Fibroblast of skin of left quadriceps (primary cell): Measurements from ENCODE around the gene TAS2R42.

Experiments used
- DNase-seq, 2 experiments: peaks; one replicate each; pipeline ENCODE4 v3.0.0-alpha.2; 2013; ENCODE audit warnings: low read depth in 2 of 2

TAS2R42 gene

GRCh38 chr12:11144297-11144696 is 42.4 kb downstream of the TAS2R42 start:
- DNase-seq, result no peak

- DNase-seq, result no peak
Measured at GRCh38 chr12:11143352-11143751, 43.4 kb downstream of the TAS2R42 start.

- no peak for DNase-seq
Measured at GRCh38 chr12:11136075-11136474, 50.7 kb downstream of the TAS2R42 start.
